H1 (cell line): ENCODE data around the gene PRLH. TPM values are rescaled to one million over a fixed set of nuclear protein-coding genes. Genes with fewer than 3 reads are reported as not detected.

Experiments
- CTCF ChIA-PET: fragments of 300-600 bp; sonication (Branson Sonifier 250); formaldehyde crosslinking; loops from one replicate; lab custom pipeline; 2021; ENCODE audit not compliant: partially characterized antibody; lab: Charles Lee
- POLR2A ChIA-PET: fragments of 300-600 bp; sonication (Branson Sonifier 250); formaldehyde crosslinking; loops from one replicate; lab custom pipeline; 2021; ENCODE audit warnings: inconsistent platforms; ENCODE audit not compliant: partially characterized antibody; lab: Charles Lee
- DNase-seq, 2 experiments: peaks; one replicate each; pipeline versions ENCODE4 v3.0.0 to v3.0.0-alpha.2; 2010 to 2022; ENCODE audit warnings: low spot score in 2 of 2, low read depth in 1 of 2, mixed read lengths in 1 of 2
- FAIRE-seq: peaks from 2 replicates; lab custom pipeline; 2011; peaks lifted over from hg19 to GRCh38; lab: Jason Lieb, UNC
- H2AFZ ChIP-seq: 2 replicates; pipeline ENCODE4 v1.8.1; 2012; ENCODE audit warnings: low read length, inconsistent platforms
- H2AK5ac ChIP-seq: 2 replicates; pipeline ENCODE4 v1.6.1; 2013; ENCODE audit warnings: low read depth, low read length
- H2BK120ac ChIP-seq: replicated peaks from 2 replicates; pipeline ENCODE3; 2013; ENCODE audit warnings: low read depth, low read length, inconsistent platforms
- H2BK12ac ChIP-seq: 2 replicates; pipeline ENCODE4 v1.6.1; 2013; ENCODE audit warnings: low read depth, low read length
- H2BK15ac ChIP-seq: 2 replicates; pipeline ENCODE4 v1.6.1; 2013; ENCODE audit warnings: low read length
- H2BK20ac ChIP-seq: 2 replicates; pipeline ENCODE4 v1.6.1; 2013; ENCODE audit warnings: low read length
- H2BK5ac ChIP-seq: 2 replicates; pipeline ENCODE4 v1.6.1; 2013; ENCODE audit warnings: low read depth, low read length
- H3K14ac ChIP-seq: 2 replicates; pipeline ENCODE4 v1.6.1; 2013; ENCODE audit warnings: inconsistent platforms; ENCODE audit not compliant: insufficient read length
- H3K18ac ChIP-seq: 2 replicates; pipeline ENCODE4 v1.6.1; 2013; ENCODE audit warnings: low read length; ENCODE audit errors: extremely low read depth
- H3K23ac ChIP-seq: 2 replicates; pipeline ENCODE4 v1.6.1; 2013; ENCODE audit warnings: inconsistent platforms; ENCODE audit not compliant: insufficient read length
- H3K23me2 ChIP-seq: 2 replicates; pipeline ENCODE4 v1.6.1; 2013; ENCODE audit warnings: low read depth, low read length
- H3K27ac ChIP-seq: 2 replicates; pipeline ENCODE4 v1.6.1; 2011; ENCODE audit warnings: low read depth, low read length, inconsistent platforms
- H3K27me3 ChIP-seq, 4 experiments: replicated peaks in 1 of 4; 1 replicate in 1 of 4; 2 replicates in 3 of 4; pipeline versions ENCODE4 v1.6.1 to v1.8.1; 2011 to 2013; ENCODE audit warnings: low read length in 3 of 4, mild to moderate bottlenecking in 3 of 4, inconsistent platforms in 2 of 4, mixed read lengths in 2 of 4, moderate library complexity in 1 of 4; ENCODE audit not compliant: control insufficient read depth in 3 of 4, insufficient read depth in 3 of 4; ENCODE audit errors: extremely low read depth in 1 of 4
- H3K36me3 ChIP-seq, 4 experiments: 2 replicates each; pipeline versions ENCODE4 v1.6.1 to v1.8.1; 2011 to 2013; ENCODE audit warnings: mild to moderate bottlenecking in 4 of 4, low read length in 3 of 4, moderate library complexity in 2 of 4, control low read depth in 1 of 4, inconsistent platforms in 1 of 4; ENCODE audit not compliant: insufficient read depth in 4 of 4, control insufficient read depth in 2 of 4
- H3K4ac ChIP-seq: replicated peaks from 2 replicates; pipeline ENCODE3; 2013; ENCODE audit warnings: low read length, low read depth, mixed read lengths, inconsistent platforms; ENCODE audit not compliant: insufficient read length
- H3K4me1 ChIP-seq, 4 experiments: replicated peaks in 1 of 4; 1 replicate in 1 of 4; 2 replicates in 3 of 4; pipeline versions ENCODE4 v1.6.1 to v1.8.1; 2011 to 2013; ENCODE audit warnings: low read length in 3 of 4, inconsistent platforms in 2 of 4, mixed read lengths in 1 of 4; ENCODE audit not compliant: insufficient read depth in 4 of 4, control insufficient read depth in 3 of 4
- H3K4me2 ChIP-seq, 2 experiments: 2 replicates each; pipeline versions ENCODE4 v1.6.1 to v1.8.1; 2011 to 2013; ENCODE audit warnings: low read depth in 2 of 2, low read length in 2 of 2, control low read depth in 1 of 2, inconsistent platforms in 1 of 2, mild to moderate bottlenecking in 1 of 2; ENCODE audit not compliant: insufficient read depth in 1 of 2
- H3K4me3 ChIP-seq, 4 experiments: fragments of 200-600, 300-600 bp in 1 of 4; sonication (generic), shearing (Covaris generic), sonication (Bioruptor Twin) in 1 of 4; 2 replicates each; pipeline versions ENCODE4 v1.5.1 to v1.8.1; 2011 to 2016; ENCODE audit warnings: low read length in 4 of 4, low read depth in 3 of 4, control low read depth in 2 of 4, inconsistent platforms in 2 of 4, mild to moderate bottlenecking in 2 of 4, mixed read lengths in 1 of 4, moderate library complexity in 1 of 4; ENCODE audit not compliant: insufficient read depth in 2 of 4; ENCODE audit errors: extremely low read depth in 1 of 4
- H3K56ac ChIP-seq: replicated peaks from 2 replicates; pipeline ENCODE3; 2013; ENCODE audit warnings: low read depth, mild to moderate bottlenecking, mixed read lengths, low read length, inconsistent platforms; ENCODE audit not compliant: insufficient read length
- H3K79me1 ChIP-seq: 2 replicates; pipeline ENCODE4 v1.6.1; 2013; ENCODE audit warnings: low read depth, low read length, control low read depth
- H3K79me2 ChIP-seq, 2 experiments: 2 replicates each; pipeline versions ENCODE4 v1.6.1 to v1.8.1; 2012 to 2013; ENCODE audit warnings: low read length in 2 of 2, mild to moderate bottlenecking in 2 of 2, inconsistent platforms in 1 of 2; ENCODE audit not compliant: insufficient read depth in 2 of 2, control insufficient read depth in 1 of 2
- H3K9ac ChIP-seq, 4 experiments: replicated peaks in 1 of 4; 1 replicate in 1 of 4; 2 replicates in 3 of 4; pipeline versions ENCODE4 v1.6.1 to v1.8.1; 2011 to 2013; ENCODE audit warnings: low read depth in 3 of 4, low read length in 3 of 4, control low read depth in 2 of 4, mild to moderate bottlenecking in 2 of 4, moderate library complexity in 2 of 4, inconsistent platforms in 1 of 4; ENCODE audit errors: extremely low read depth in 1 of 4
- H3K9me3 ChIP-seq, 2 experiments: 2 replicates each; pipeline versions ENCODE4 v1.6.1 to v1.8.1; 2012 to 2013; ENCODE audit warnings: mild to moderate bottlenecking in 2 of 2, moderate library complexity in 2 of 2, control low read depth in 1 of 2, inconsistent platforms in 1 of 2, low read depth in 1 of 2, low read length in 1 of 2, mixed read lengths in 1 of 2; ENCODE audit not compliant: insufficient read depth in 2 of 2
- H4K20me1 ChIP-seq, 2 experiments: replicated peaks in 1 of 2; 2 replicates each; pipeline versions ENCODE3 to v1.8.1; 2011 to 2013; ENCODE audit warnings: inconsistent platforms in 2 of 2, low read length in 2 of 2, mild to moderate bottlenecking in 1 of 2; ENCODE audit not compliant: insufficient read depth in 2 of 2, control insufficient read depth in 1 of 2
- H4K5ac ChIP-seq: 2 replicates; pipeline ENCODE4 v1.6.1; 2013; ENCODE audit warnings: low read length, low read depth, mixed read lengths, inconsistent platforms; ENCODE audit not compliant: insufficient read length
- H4K8ac ChIP-seq: 2 replicates; pipeline ENCODE4 v1.8.0; 2013; ENCODE audit warnings: mild to moderate bottlenecking, moderate library complexity, low read length, inconsistent platforms; ENCODE audit not compliant: insufficient read depth; ENCODE audit errors: extremely low read depth
- H4K91ac ChIP-seq: replicated peaks from 2 replicates; pipeline ENCODE3; 2013; ENCODE audit warnings: low read length, mixed read lengths, inconsistent platforms; ENCODE audit not compliant: insufficient read length
- CHD2 ChIP-seq: IDR thresholded peaks from 2 replicates; pipeline ENCODE4 v1.6.1; 2012; ENCODE audit warnings: low read length, improper control_type of control experiment
- CTBP2 ChIP-seq: IDR thresholded peaks from 2 replicates; pipeline ENCODE4 v1.7.0; 2011; ENCODE audit warnings: borderline replicate concordance, mild to moderate bottlenecking, moderate library complexity, mixed read lengths, low read length; ENCODE audit not compliant: insufficient read depth, insufficient read length
- E2F6 ChIP-seq: IDR thresholded peaks from 2 replicates; pipeline ENCODE4 v1.6.1; 2012; ENCODE audit warnings: inconsistent platforms
- GTF2F1 ChIP-seq: IDR thresholded peaks from 2 replicates; pipeline ENCODE4 v1.6.1; 2012; ENCODE audit warnings: low read depth, low read length, improper control_type of control experiment, borderline replicate concordance
- POU5F1 ChIP-seq: IDR thresholded peaks from 2 replicates; pipeline ENCODE4 v1.6.1; 2011; ENCODE audit warnings: low read depth, mild to moderate bottlenecking, low read length, moderate library complexity
- RNF2 ChIP-seq: fragments of 200-900, 300-1000 bp; sonication (generic); IDR thresholded peaks from 2 replicates; pipeline ENCODE4 v1.7.1; 2016; ENCODE audit warnings: borderline replicate concordance, low read depth, mild to moderate bottlenecking, antibody characterized with exemption, low read length; ENCODE audit not compliant: poor library complexity, severe bottlenecking; ENCODE audit errors: missing control alignments
- WGBS, 2 experiments: shearing (Covaris generic) in 1 of 2; methylation state at CpG; one replicate each; pipeline versions ENCODE4 v1.1.6 to v1.1.7; 2013 to 2015; ENCODE audit warnings: low lambda C conversion rate in 2 of 2, mixed read lengths in 2 of 2, inconsistent platforms in 1 of 2, low coverage in 1 of 2, missing lambda C conversion rate in 1 of 2; ENCODE audit not compliant: insufficient replicate concordance in 2 of 2, insufficient coverage in 1 of 2, insufficient read length in 1 of 2; ENCODE audit errors: extremely low coverage in 1 of 2, missing lambda C conversion rate in 1 of 2; 5-methylcytosine and 5-hydroxymethylcytosine counted together
- polyA plus RNA-seq, 7 experiments: library from polyadenylated mRNA; depleted of rRNA in 3 of 7; stranded (reverse) in 5 of 7; unstranded in 2 of 7; fragments of >200 nt in 5 of 7; fragments of 200-250 nt in 2 of 7; gene quantifications; 1 replicate in 5 of 7; 2 replicates in 1 of 7; 4 replicates in 1 of 7; pipeline versions ENCODE4 v1.2.1 to v1.2.3, GENCODE V29; 2011 to 2013; ENCODE audit warnings: missing spikeins in 2 of 7, mixed read lengths in 2 of 7
- total RNA-seq: library from RNA; stranded (reverse); fragmentation: NEBNext Ultra II Directional; extraction: Animal tissue kit (Norgen Biotek cat#: 25700); gene quantifications from 2 replicates; pipeline ENCODE4 v1.2.1, GENCODE V29; 2021
- TF ChIP-seq, protein P1 (sequence below): IDR thresholded peaks from 2 replicates; pipeline ENCODE4 v1.6.1; 2011; ENCODE audit warnings: low read length, improper control_type of control experiment

Gene PRLH
- total and polyA plus RNA-seq, 2 of the 8 experiments (the other 6 are each of a cell fraction or from before 2014, with no cell fraction given): not detected

GRCh38 chr2:237574894-237575868 is 8.8 kb downstream of the PRLH start:
- no peak overlapping the region for H2AFZ ChIP-seq
- H3K4me1 ChIP-seq: peaks cover 0 to 8% (median 4%) of the 10 kb centered on the region in 4 experiments; a peak in 3 of 7 replicates
- H3K23ac ChIP-seq: no peak overlapping the region
- H3K18ac ChIP-seq: no peak overlapping the region; the same call in 1 of the 2 replicates
- H4K5ac ChIP-seq: no peak overlapping the region
- FAIRE-seq (no peak), DNase-seq (peak in 1 of 2 experiments; percentile 45)
- 0 out of 2 replicates have a peak overlapping the region, but pooled peaks have one; percentile 24 for H2BK5ac ChIP-seq
- H3K79me1 ChIP-seq: no peaks in the 10 kb centered on the region; the same call in 1 of the 2 replicates
- H2BK12ac ChIP-seq: no peak overlapping the region
- H4K8ac ChIP-seq: peak overlapping the region; percentile 30
- no peak overlapping the region for H2BK20ac ChIP-seq
- no peak overlapping the region; the same call in 1 of the 2 replicates for H2BK15ac ChIP-seq
- no peak overlapping the region for H4K91ac ChIP-seq
- H2BK120ac ChIP-seq: no peak overlapping the region
- WGBS, 2 experiments: 91% methylated on average over 22 of the region's 25 CpGs; no CpG with 5 or more reads in 1 of the 2 experiments
- H3K79me2 ChIP-seq: no peaks in the 10 kb centered on the region
- no peak overlapping the region for H3K4me3 ChIP-seq
- peaks cover 0 to 5% (median 1%) of the 10 kb centered on the region in 4 experiments; a peak in 1 of 8 replicates for H3K36me3 ChIP-seq
- ChIA-PET CTCF (interaction anchor here (0.6 to 8.1 kb wide), 11 partner anchors 11 to 200 kb away, joined by 3 to 107 read pairs (median 4); no protein-coding TSS in a partner anchor), POLR2A (interaction anchor here (0.8 to 4.1 kb wide), 6 partner anchors 8 to 39 kb away, joined by 3 to 27 read pairs (median 8); partner anchors contain the start of gene RAB17)
- peaks cover 0 to 3% of the 10 kb centered on the region in 2 experiments for H4K20me1 ChIP-seq
- no peak overlapping the region for H2AK5ac ChIP-seq
- no peak overlapping the region for H3K27ac ChIP-seq
- no peak overlapping the region for H3K4ac ChIP-seq
- H3K56ac ChIP-seq: no peak overlapping the region
- no peaks in the 10 kb centered on the region; the same call in 1 of the 2 replicates for H3K23me2 ChIP-seq
- H3K9ac ChIP-seq: no peak overlapping the region
- no peaks in the 10 kb centered on the region for H3K27me3 ChIP-seq
- H3K9me3 ChIP-seq: no peaks in the 10 kb centered on the region
- H3K4me2 ChIP-seq: no peak overlapping the region
- no peak overlapping the region for H3K14ac ChIP-seq
- no peak for TF ChIP-seq GTF2F1
- TF ChIP-seq CHD2: no peak
- TF ChIP-seq, protein P1, sequence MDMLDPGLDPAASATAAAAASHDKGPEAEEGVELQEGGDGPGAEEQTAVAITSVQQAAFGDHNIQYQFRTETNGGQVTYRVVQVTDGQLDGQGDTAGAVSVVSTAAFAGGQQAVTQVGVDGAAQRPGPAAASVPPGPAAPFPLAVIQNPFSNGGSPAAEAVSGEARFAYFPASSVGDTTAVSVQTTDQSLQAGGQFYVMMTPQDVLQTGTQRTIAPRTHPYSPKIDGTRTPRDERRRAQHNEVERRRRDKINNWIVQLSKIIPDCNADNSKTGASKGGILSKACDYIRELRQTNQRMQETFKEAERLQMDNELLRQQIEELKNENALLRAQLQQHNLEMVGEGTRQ: no peak
- TF ChIP-seq RNF2: no peak
- TF ChIP-seq CTBP2: no peak
- TF ChIP-seq E2F6: no peak
- TF ChIP-seq POU5F1: no peak
